ENCODE measurements around the gene TFB1M. TPM values are rescaled to one million over a fixed set of nuclear protein-coding genes. Genes with fewer than 3 reads are reported as not detected.

TFB1M gene
- total RNA-seq, 1 donor from 2014 or later: 20.6 TPM

GRCh38 chr6:155275808-155276480 lies 38.3 kb downstream of the TFB1M start:
- no peak for TF ChIP-seq CTCF (IDR thresholded peaks at IDR 0.05)
- ATAC-seq: no peak
- no peaks in the 10 kb centered on the region for H3K9me3 ChIP-seq
- intact Hi-C loops (cut with DNase I): no loop called here
- no peaks in the 10 kb centered on the region for H3K27me3 ChIP-seq (ENCODE audit: low read depth)
- no peak overlapping the region for H3K4me3 ChIP-seq
- H3K4me1 ChIP-seq: peaks cover 22% of the 10 kb centered on the region
- H3K27ac ChIP-seq: no peak overlapping the region
- DNase-seq: no peak
- no peaks in the 10 kb centered on the region for H3K36me3 ChIP-seq

- Histone ChIP-seq H3K4me1 (peaks cover 22% of the 10 kb centered on the region), H3K27me3 (ENCODE audit: low read depth) (no peaks in the 10 kb centered on the region), H3K27ac (no peak overlapping the region), H3K4me3 (no peak overlapping the region), H3K9me3 (no peaks in the 10 kb centered on the region), H3K36me3 (no peaks in the 10 kb centered on the region)
- TF ChIP-seq CTCF (IDR thresholded peaks at IDR 0.05): no peak
- intact Hi-C loops (cut with DNase I): no loop called here
- ATAC-seq (no peak), DNase-seq (no peak)
Measured at GRCh38 chr6:155274533-155274932, 39.8 kb downstream of the TFB1M start.

- DNase-seq (no peak), ATAC-seq (no peak)
- Histone ChIP-seq H3K27me3 (ENCODE audit: low read depth) (no peaks in the 10 kb centered on the region), H3K9me3 (no peaks in the 10 kb centered on the region), H3K4me1 (peaks cover 22% of the 10 kb centered on the region), H3K36me3 (no peaks in the 10 kb centered on the region), H3K4me3 (no peak overlapping the region), H3K27ac (no peak overlapping the region)
- no peak for TF ChIP-seq CTCF (IDR thresholded peaks at IDR 0.05)
- intact Hi-C loops (cut with DNase I): no loop called here
Measured at GRCh38 chr6:155274106-155274505, 40.2 kb downstream of the TFB1M start.

GRCh38 chr6:155273431-155273830 lies 40.9 kb downstream of the TFB1M start:
- H3K36me3 ChIP-seq: no peaks in the 10 kb centered on the region
- ATAC-seq (no peak), DNase-seq (no peak)
- H3K9me3 ChIP-seq: no peaks in the 10 kb centered on the region
- no peaks in the 10 kb centered on the region for H3K27me3 ChIP-seq (ENCODE audit: low read depth)
- intact Hi-C loops (cut with DNase I): no loop called here
- TF ChIP-seq CTCF (IDR thresholded peaks at IDR 0.05): no peak
- no peak overlapping the region for H3K27ac ChIP-seq
- H3K4me1 ChIP-seq: peaks cover 22% of the 10 kb centered on the region
- H3K4me3 ChIP-seq: no peak overlapping the region

GRCh38 chr6:155272353-155273232 lies 41.7 kb downstream of the TFB1M start:
- no peak for TF ChIP-seq CTCF (IDR thresholded peaks at IDR 0.05)
- H3K9me3 ChIP-seq: no peaks in the 10 kb centered on the region
- H3K4me1 ChIP-seq: peaks cover 22% of the 10 kb centered on the region
- H3K27me3 ChIP-seq (ENCODE audit: low read depth): no peaks in the 10 kb centered on the region
- no peak overlapping the region for H3K27ac ChIP-seq
- no peak for DNase-seq
- H3K36me3 ChIP-seq: no peaks in the 10 kb centered on the region
- intact Hi-C loops (cut with DNase I): no loop called here
- ATAC-seq: no peak
- H3K4me3 ChIP-seq: no peak overlapping the region
